K562 (cell line): ENCODE results near the gene NDUFAF2. TPM values are rescaled to one million over a fixed set of nuclear protein-coding genes. Genes with fewer than 3 reads are reported as not detected.

Source experiments
- BCOR ChIP-seq: fragments of 450-650 bp; IDR thresholded peaks from 2 replicates; pipeline ENCODE4 v1.6.1; 2016
- BDP1 ChIP-seq: IDR thresholded peaks from 3 replicates; pipeline ENCODE4 v1.6.1; 2011; ENCODE audit not compliant: insufficient read length, insufficient read depth
- BHLHE40 ChIP-seq: IDR thresholded peaks from 2 replicates; pipeline ENCODE4 v1.6.1; 2011; ENCODE audit warnings: low read length, improper control_type of control experiment
- ETV6 ChIP-seq, 3 experiments: fragments of 150-350 bp in 1 of 3; sonication (generic) in 1 of 3; formaldehyde crosslinking in 1 of 3; IDR thresholded peaks; 2 replicates each; pipeline versions ENCODE4 v1.6.1 to v1.8.0; 2014 to 2022; ENCODE audit warnings: borderline replicate concordance in 2 of 3, low read depth in 2 of 3, antibody characterized with exemption in 1 of 3, low read length in 1 of 3, mild to moderate bottlenecking in 1 of 3, missing genetic modification reagents in 1 of 3
- FUS ChIP-seq: fragments of 200-400 bp; formaldehyde crosslinking; optimal IDR thresholded peaks from 2 replicates; pipeline ENCODE3; 2017; ENCODE audit warnings: low read depth, low read length
- RERE ChIP-seq: sonication (generic); formaldehyde crosslinking; IDR thresholded peaks from 2 replicates; pipeline ENCODE4 v1.8.0; 2023; ENCODE audit warnings: missing genetic modification reagents, mild to moderate bottlenecking, borderline replicate concordance
- SAP30 ChIP-seq: fragments of 200-600 bp; sonication (generic); IDR thresholded peaks from 2 replicates; pipeline ENCODE4 v1.6.1; 2012; ENCODE audit warnings: borderline replicate concordance, low read depth, mild to moderate bottlenecking, moderate library complexity, low read length, control low read depth, inconsistent platforms; ENCODE audit not compliant: insufficient read depth, poor library complexity, severe bottlenecking
- SIRT6 ChIP-seq: IDR thresholded peaks from one replicate; pipeline ENCODE4 v1.6.1; 2012; ENCODE audit warnings: low read depth, mild to moderate bottlenecking, control low read depth, inconsistent platforms, low read length, moderate library complexity
- SMARCC2 ChIP-seq: fragments of 450-650 bp; IDR thresholded peaks from 2 replicates; pipeline ENCODE4 v1.6.1; 2017; ENCODE audit warnings: antibody characterized with exemption, moderate library complexity, mild to moderate bottlenecking, low read depth
- SMARCE1 ChIP-seq: fragments of 450-650 bp; IDR thresholded peaks from 2 replicates; pipeline ENCODE4 v1.7.1; 2016; ENCODE audit warnings: mild to moderate bottlenecking
- TAF1 ChIP-seq: IDR thresholded peaks from 2 replicates; pipeline ENCODE4 v1.6.1; 2011; ENCODE audit warnings: mild to moderate bottlenecking, low read length, moderate library complexity; ENCODE audit not compliant: insufficient read depth, control insufficient read depth, severe bottlenecking; ENCODE audit errors: extremely low read depth
- TEAD1 ChIP-seq, 2 experiments: fragments of 450-650 bp in 1 of 2; sonication (generic) in 1 of 2; formaldehyde crosslinking; IDR thresholded peaks; 2 replicates each; pipeline versions ENCODE4 v1.4.0 to v1.8.0; 2020 to 2022; ENCODE audit warnings: mild to moderate bottlenecking in 2 of 2, missing genetic modification reagents in 1 of 2
- ZBTB8A ChIP-seq: fragments of 450-650 bp; IDR thresholded peaks from 2 replicates; pipeline ENCODE4 v1.6.1; 2018; ENCODE audit warnings: mild to moderate bottlenecking, moderate library complexity; ENCODE audit not compliant: partially characterized antibody
- ZSCAN29 ChIP-seq: fragments of 450-650 bp; IDR thresholded peaks from 2 replicates; pipeline ENCODE4 v1.6.1; 2017
- polyA plus RNA-seq, 8 experiments: library from polyadenylated mRNA; depleted of rRNA in 4 of 8; stranded (reverse) in 5 of 8; unstranded in 3 of 8; fragments of >200 nt; fragmentation: Nextera tagmentation in 2 of 8; fragmentation: Illumina TruSeq in 1 of 8; extraction: Ambion mirVana in 2 of 8; extraction: Trizol in 1 of 8; gene quantifications; 2 replicates each; pipeline versions ENCODE4 v1.2.1 to v1.2.3, GENCODE V29; 2011 to 2014; ENCODE audit warnings: inconsistent platforms in 1 of 8, missing spikeins in 1 of 8
- total RNA-seq, 7 experiments: library from RNA; depleted of rRNA in 6 of 7; stranded (reverse); fragments of >200 nt in 6 of 7; fragmentation: Illumina TruSeq in 2 of 7; extraction: Trizol in 2 of 7; gene quantifications; 2 replicates each; pipeline versions ENCODE4 v1.2.1 to v1.2.3, GENCODE V29; 2011 to 2021; ENCODE audit warnings: low replicate concordance in 1 of 7

The NDUFAF2 gene
- total and polyA plus RNA-seq, 9 of the 15 experiments (the other 6 are each of a cell fraction or from before 2014, with no cell fraction given) = 56.0 to 155 (median 95.9) TPM

DNA sequence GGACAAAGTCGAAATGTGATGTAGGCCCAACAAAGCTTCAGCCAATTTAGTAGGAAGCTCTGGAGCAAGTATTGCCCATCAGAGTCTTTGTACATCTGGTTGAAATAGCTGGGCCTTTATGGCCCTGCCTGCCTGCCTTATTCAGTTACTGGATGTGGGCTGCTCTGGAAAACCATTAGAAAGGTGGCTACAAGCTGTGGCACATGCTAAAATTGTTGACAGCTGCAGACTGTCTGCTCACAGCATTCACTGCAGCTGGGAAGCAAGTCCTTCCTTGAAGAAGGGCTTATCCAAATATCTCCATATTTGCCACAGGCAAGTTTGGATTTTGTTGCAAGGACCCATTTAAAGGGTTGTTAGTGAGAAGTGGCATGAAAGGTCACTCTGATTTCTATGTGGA, 192.8 kb downstream of the NDUFAF2 start (continued):
- TF ChIP-seq SMARCC2 (no peak), ETV6 (IDR thresholded peaks at IDR 0.05; ENCODE audit: borderline replicate concordance in 1 of 2, low read depth in 2 of 2, low read length in 1 of 2) (no peak), ETV6 (CRISPR knock-in tag; IDR thresholded peaks at IDR 0.05; ENCODE audit: borderline replicate concordance) (no peak), BCOR (no peak), TAF1 (no peak), SIRT6 (no peak), BDP1 (no peak), RERE (CRISPR knock-in tag) (no peak), TEAD1 (CRISPR knock-in tag; IDR thresholded peaks at IDR 0.05) (no peak), BHLHE40 (no peak), ZBTB8A (no peak), ZSCAN29 (no peak), SMARCE1 (no peak), FUS (no peak), SAP30 (no peak)
